ENCODE measurements around the gene FXYD4.

The FXYD4 gene

DNA sequence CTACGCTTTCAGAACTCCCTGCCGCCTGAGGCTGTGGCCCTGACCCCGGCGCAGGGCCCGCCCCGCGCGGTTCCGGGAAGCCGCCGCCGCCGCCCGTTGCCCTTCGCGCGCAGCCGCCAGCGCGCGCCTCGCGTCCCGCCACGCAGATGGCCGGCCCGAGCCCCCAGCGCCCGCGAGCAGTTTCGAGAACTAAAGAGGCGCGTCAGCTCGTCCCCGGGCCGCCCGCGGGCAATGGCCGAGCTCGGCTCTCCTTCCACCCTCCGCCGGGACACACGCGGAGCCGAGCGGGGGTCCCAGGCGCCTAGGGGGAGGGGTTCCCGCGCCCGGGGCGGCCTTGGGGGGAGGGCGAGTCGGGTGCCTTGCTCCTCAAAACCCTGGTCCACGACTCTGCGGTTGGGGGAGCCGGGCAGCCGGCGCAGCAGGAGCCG lies 35.7 kb downstream of the FXYD4 start:
- TF ChIP-seq ZBTB7A (IDR thresholded peaks at IDR 0.05; ENCODE audit: low read depth) (peak; percentile 50; the same call in 1 of the 2 replicates), MAX (IDR thresholded peaks at IDR 0.05) (no peak), YY1 (IDR thresholded peaks at IDR 0.05; ENCODE audit: low read depth) (0 out of 2 replicates have a peak, but pooled peaks have one; percentile 6)

- TF ChIP-seq TEAD4 (IDR thresholded peaks at IDR 0.05) (peak; percentile 53), NFIC (IDR thresholded peaks at IDR 0.05) (no peak), RAD21 (IDR thresholded peaks at IDR 0.05; ENCODE audit: low read depth) (no peak), YY1 (IDR thresholded peaks at IDR 0.05; ENCODE audit: low read depth) (peak; percentile 11), REST (IDR thresholded peaks at IDR 0.05; ENCODE audit: low read depth) (no peak), MAX (IDR thresholded peaks at IDR 0.05) (peak; percentile 95), CEBPB (IDR thresholded peaks at IDR 0.05) (peak; percentile 99), EP300 (IDR thresholded peaks at IDR 0.05; ENCODE audit: borderline replicate concordance) (no peak), TAF1 (IDR thresholded peaks at IDR 0.05; ENCODE audit: low read depth) (peak; percentile 53; the same call in 1 of the 2 replicates), EGR1 (IDR thresholded peaks at IDR 0.05) (peak; percentile 96)
- TF ChIP-seq, protein P1, sequence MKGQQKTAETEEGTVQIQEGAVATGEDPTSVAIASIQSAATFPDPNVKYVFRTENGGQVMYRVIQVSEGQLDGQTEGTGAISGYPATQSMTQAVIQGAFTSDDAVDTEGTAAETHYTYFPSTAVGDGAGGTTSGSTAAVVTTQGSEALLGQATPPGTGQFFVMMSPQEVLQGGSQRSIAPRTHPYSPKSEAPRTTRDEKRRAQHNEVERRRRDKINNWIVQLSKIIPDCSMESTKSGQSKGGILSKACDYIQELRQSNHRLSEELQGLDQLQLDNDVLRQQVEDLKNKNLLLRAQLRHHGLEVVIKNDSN (IDR thresholded peaks at IDR 0.05) = peak; percentile 89
These were observed 36.3 kb downstream of the FXYD4 start for GRCh38 chr10:43407576-43408330.

- TF ChIP-seq CREB1 (IDR thresholded peaks at IDR 0.05; ENCODE audit: low read depth) = no peak
- no peak for TF ChIP-seq RAD21 (IDR thresholded peaks at IDR 0.05; ENCODE audit: low read depth)
- no peak for TF ChIP-seq CEBPB (IDR thresholded peaks at IDR 0.05)
- no peak for TF ChIP-seq FOXM1 (IDR thresholded peaks at IDR 0.05; ENCODE audit: borderline replicate concordance, low read depth)
- TF ChIP-seq EGR1 (IDR thresholded peaks at IDR 0.05) = no peak
- TF ChIP-seq TAF1 (IDR thresholded peaks at IDR 0.05; ENCODE audit: low read depth) = no peak
- TF ChIP-seq REST (IDR thresholded peaks at IDR 0.05; ENCODE audit: low read depth) = no peak
- TF ChIP-seq TCF12 (IDR thresholded peaks at IDR 0.05; ENCODE audit: low read depth) = no peak
- no peak for TF ChIP-seq NFIC (IDR thresholded peaks at IDR 0.05)
- TF ChIP-seq, protein P1 (IDR thresholded peaks at IDR 0.05) = no peak
- no peak for TF ChIP-seq MAX (IDR thresholded peaks at IDR 0.05)
These were observed 36.9 kb downstream of the FXYD4 start for GRCh38 chr10:43408331-43408709.

DNA sequence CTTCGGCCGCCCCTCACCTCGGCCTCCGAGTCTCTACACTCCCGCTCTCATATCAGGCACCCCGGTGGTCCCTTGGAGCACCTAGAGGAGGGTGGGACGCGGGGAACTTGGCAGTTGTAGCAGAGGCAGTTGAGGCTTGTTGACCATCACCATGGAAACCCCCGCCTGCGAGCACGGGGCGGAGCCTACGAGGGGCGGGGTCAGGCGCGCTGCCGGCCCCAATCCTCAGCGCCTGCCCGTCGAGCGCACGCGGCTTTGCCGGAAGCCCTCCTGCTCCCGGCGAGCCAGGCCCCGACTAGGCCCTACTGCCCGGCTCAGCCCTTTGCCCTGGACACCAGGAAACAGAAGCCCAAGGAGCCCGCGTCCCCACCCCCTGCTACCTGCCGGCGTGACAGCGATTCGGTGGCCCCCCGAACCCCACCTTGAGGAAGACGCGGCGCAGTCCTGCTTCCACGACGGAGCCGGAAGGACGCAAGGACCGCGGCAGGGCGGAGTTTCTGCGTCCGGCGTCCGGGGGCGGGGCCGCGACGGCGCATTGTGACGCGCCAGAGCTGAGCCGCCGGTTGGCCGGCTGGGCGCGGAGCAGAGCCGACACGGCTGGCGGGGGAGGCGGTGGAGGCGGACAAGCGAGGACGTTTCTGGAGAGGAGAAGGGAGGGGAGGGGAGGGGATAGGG lies 37.4 kb downstream of the FXYD4 start, which contains the start of gene HNRNPF:
Gene HNRNPF (minus strand): TSS at position 477 of the 675 bp plus-strand sequence. CDS start 21,302 bp downstream, outside the sequence.
- TF ChIP-seq RAD21 (IDR thresholded peaks at IDR 0.05; ENCODE audit: low read depth) = no peak
- TF ChIP-seq CREB1 (IDR thresholded peaks at IDR 0.05; ENCODE audit: low read depth) = peak; percentile 83
- no peak; the same call in 1 of the 2 replicates for TF ChIP-seq TEAD4 (IDR thresholded peaks at IDR 0.05)
- TF ChIP-seq, protein P1 (IDR thresholded peaks at IDR 0.05) = 0 out of 2 replicates have a peak, but pooled peaks have one; percentile 12
- TF ChIP-seq TCF12 (IDR thresholded peaks at IDR 0.05; ENCODE audit: low read depth) = no peak
- no peak for TF ChIP-seq NFIC (IDR thresholded peaks at IDR 0.05)
- TF ChIP-seq YY1 (IDR thresholded peaks at IDR 0.05; ENCODE audit: low read depth) = peak; percentile 32; the same call in 1 of the 2 replicates
- peak; percentile 73 for TF ChIP-seq TAF1 (IDR thresholded peaks at IDR 0.05; ENCODE audit: low read depth)
- TF ChIP-seq MAX (IDR thresholded peaks at IDR 0.05) = peak; percentile 98
- 0 out of 2 replicates have a peak, but pooled peaks have one; percentile 48 for TF ChIP-seq EGR1 (IDR thresholded peaks at IDR 0.05)
- no peak for TF ChIP-seq CEBPB (IDR thresholded peaks at IDR 0.05)
- TF ChIP-seq FOXM1 (IDR thresholded peaks at IDR 0.05; ENCODE audit: borderline replicate concordance, low read depth) = no peak
- no peak for TF ChIP-seq ZBTB7A (IDR thresholded peaks at IDR 0.05; ENCODE audit: low read depth)
- no peak for TF ChIP-seq REST (IDR thresholded peaks at IDR 0.05; ENCODE audit: low read depth)
- TF ChIP-seq EP300 (IDR thresholded peaks at IDR 0.05; ENCODE audit: borderline replicate concordance) = no peak

All from Ishikawa (cell line).